Peyer's patch (tissue), 4 donors: Measurements from ENCODE around the gene TRIM23.

ENCODE experiments used
- CTCF ChIP-seq, 6 experiments: fragments of 450-650 bp in 4 of 6; fragments of 200-600 bp in 2 of 6; sonication (generic) in 1 of 6; IDR thresholded peaks; one replicate each; pipeline ENCODE4 v1.5.1; 2017 to 2019; ENCODE audit warnings: antibody characterized with exemption in 6 of 6, mild to moderate bottlenecking in 3 of 6, moderate library complexity in 1 of 6
- POLR2A ChIP-seq, 2 donors: fragments of 450-650 bp; IDR thresholded peaks; one replicate each; pipeline ENCODE4 v1.5.1; 2017; ENCODE audit warnings: antibody characterized with exemption in 2 of 2, mild to moderate bottlenecking in 2 of 2, moderate library complexity in 2 of 2

GRCh38 chr5:65556718-65557117 is 67.4 kb downstream of the TRIM23 start:
- TF ChIP-seq CTCF (IDR thresholded peaks at IDR 0.05) = no peak
- TF ChIP-seq POLR2A (IDR thresholded peaks at IDR 0.05) = no peak
